ENCODE data around the gene DCDC2C.

DNA sequence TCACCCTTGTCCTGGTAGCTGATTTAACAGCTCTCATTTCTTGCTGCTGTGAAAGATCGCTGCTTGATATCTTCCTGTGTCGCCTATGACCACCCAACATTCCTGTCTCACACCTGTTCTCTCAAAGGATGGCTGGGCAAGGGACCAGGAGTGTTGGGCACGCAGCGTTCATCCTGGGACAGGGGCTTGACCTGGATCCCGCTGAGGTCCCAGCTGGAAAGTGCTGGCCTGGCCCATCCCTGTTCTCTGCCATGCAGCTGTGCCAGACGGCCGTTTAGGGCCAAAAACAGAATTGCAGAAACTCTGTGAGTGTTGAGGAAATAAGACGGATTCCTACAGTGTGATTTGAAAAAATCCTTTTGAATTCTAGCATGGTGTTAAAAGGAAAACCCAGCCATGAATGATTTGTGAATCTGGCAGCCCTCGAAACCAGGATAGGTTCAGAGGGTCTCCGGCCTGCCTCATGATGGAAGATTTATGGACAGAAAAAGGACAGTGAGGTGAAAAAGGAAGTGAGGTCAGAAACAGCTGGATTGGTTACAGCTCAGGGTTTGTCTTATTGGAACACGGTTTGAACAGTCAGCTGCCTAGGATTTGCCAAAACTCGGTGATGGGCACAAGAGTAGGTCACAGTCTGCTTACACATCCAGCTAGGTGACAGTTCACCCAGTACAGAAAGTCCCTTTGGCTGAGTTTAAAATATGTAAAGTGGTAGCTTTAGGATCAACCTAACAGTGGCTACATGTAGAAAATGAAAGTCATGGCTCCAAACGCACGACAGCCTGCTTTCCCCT lies 164.8 kb downstream of the DCDC2C start:
- TF ChIP-seq, protein P1, sequence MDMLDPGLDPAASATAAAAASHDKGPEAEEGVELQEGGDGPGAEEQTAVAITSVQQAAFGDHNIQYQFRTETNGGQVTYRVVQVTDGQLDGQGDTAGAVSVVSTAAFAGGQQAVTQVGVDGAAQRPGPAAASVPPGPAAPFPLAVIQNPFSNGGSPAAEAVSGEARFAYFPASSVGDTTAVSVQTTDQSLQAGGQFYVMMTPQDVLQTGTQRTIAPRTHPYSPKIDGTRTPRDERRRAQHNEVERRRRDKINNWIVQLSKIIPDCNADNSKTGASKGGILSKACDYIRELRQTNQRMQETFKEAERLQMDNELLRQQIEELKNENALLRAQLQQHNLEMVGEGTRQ (IDR thresholded peaks at IDR 0.05), result no peak
- TF ChIP-seq CHD4 (IDR thresholded peaks at IDR 0.05; ENCODE audit: borderline replicate concordance) (no peak), MAZ (IDR thresholded peaks at IDR 0.05; ENCODE audit: borderline replicate concordance, low read depth, low read length) (no peak), POLR2AphosphoS2 (conservative IDR thresholded peaks at IDR 0.05; ENCODE audit: low read length) (no peak), CEBPB (IDR thresholded peaks at IDR 0.05) (no peak), EP300 (IDR thresholded peaks at IDR 0.05) (no peak), REST (IDR thresholded peaks at IDR 0.05) (no peak), CTCF (IDR thresholded peaks at IDR 0.05) (no peak), BHLHE40 (IDR thresholded peaks at IDR 0.05; ENCODE audit: low read depth, low read length) (no peak)

Measured in A549 (cell line).